ENCODE results near the gene ING1. TPM values are rescaled to one million over a fixed set of nuclear protein-coding genes. Genes with fewer than 3 reads are reported as not detected.

The ING1 gene
- polyA plus RNA-seq, 1 donor (not counting 4 experiments of a cell fraction or from before 2014, with no cell fraction given), result 6.4 TPM

DNA sequence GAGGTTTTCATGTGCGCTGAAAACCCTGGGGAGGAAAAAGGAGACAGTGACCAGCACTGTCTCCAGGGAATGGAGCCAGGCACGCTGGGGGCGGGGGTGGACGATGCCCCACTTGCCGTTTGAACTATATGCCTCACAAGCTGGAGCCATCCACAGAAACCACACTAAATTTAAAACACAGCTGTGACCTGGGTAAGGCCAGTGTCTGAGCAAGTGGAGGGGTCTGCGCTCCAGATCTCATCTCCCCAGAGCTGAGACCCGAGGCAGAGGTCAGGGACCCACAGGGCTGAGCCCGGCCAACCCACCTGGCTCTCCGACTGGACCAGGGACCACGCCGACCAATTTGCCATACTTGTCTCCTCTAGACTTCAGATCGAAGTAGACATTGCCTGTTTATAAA, 30.8 kb upstream of the ING1 start:
- dilution Hi-C loops (cut with MboI; ENCODE audit: extremely low pct_ligation_motif_present, low sequenced_read_pairs), result no loop called here

DNA sequence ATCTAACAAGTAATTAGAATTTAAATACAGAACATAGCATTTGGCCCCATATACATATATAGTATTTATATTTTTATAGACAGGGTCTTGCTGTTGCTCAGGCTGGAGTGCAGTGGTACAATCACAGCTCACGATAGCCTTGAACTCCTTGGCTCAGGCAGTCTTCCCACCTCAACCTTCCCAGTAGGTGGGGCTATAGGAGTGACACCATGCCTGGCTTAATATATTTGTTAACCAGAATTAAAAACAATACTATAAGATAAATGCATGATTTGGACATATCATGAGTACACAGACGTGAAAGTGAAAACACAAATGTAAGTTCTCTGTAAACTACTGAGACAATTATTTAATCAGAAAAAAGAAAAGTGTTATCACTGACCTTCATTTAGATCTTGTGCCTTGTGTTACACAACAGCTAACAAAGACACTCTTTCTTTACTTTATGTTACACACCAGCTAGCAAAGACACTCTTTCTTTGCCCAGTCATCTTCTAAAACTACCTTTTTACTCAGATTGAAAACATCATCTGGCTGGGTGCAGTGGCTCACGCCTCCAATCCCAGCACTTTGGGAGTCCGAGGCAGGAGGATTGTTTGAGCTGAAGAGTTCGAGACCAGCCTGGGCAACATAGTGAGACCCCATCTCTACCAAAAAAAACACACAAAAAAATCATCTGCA, 30.2 kb upstream of the ING1 start:
- FAIRE-seq, result no peak
- dilution Hi-C loops (cut with MboI; ENCODE audit: extremely low pct_ligation_motif_present, low sequenced_read_pairs), result no loop called here
- H3K36me3 ChIP-seq (ENCODE audit: control insufficient read depth in 2 of 2, extremely low read depth in 1 of 2, insufficient read depth in 2 of 2, low read length in 2 of 2), result peaks cover 46 to 49% of the 10 kb centered on the region in 2 experiments

More for the DNA sequence above, 30.8 kb upstream of the ING1 start:
- H3K27ac ChIP-seq (ENCODE audit: control insufficient read depth, insufficient read depth, low read length), result no peak overlapping the region
- peaks cover 5% of the 10 kb centered on the region for H3K79me2 ChIP-seq (ENCODE audit: control insufficient read depth, insufficient read depth, low read length)
- DNase-seq (ENCODE audit: low read depth, low spot score) (no peak), FAIRE-seq (no peak)
- no peak overlapping the region for H2AFZ ChIP-seq (ENCODE audit: control insufficient read depth, low read length)
- no peaks in the 10 kb centered on the region for H3K4me1 ChIP-seq (ENCODE audit: control insufficient read depth, extremely low read depth, insufficient read depth, low read length)
- no peak overlapping the region for H3K9ac ChIP-seq (ENCODE audit: control insufficient read depth, extremely low read depth, insufficient read depth, low read length)
- no peaks in the 10 kb centered on the region for H4K20me1 ChIP-seq (ENCODE audit: control insufficient read depth, extremely low read depth, insufficient read depth, low read length)
- H3K4me2 ChIP-seq (ENCODE audit: control insufficient read depth, extremely low read depth, insufficient read depth, low read depth, low read length), result no peak overlapping the region
- H3K9me3 ChIP-seq (ENCODE audit: control insufficient read depth, low read depth, low read length), result no peaks in the 10 kb centered on the region
- TF ChIP-seq EZH2 (IDR thresholded peaks at IDR 0.05; ENCODE audit: low read length), result no peak
- TF ChIP-seq, protein P1, sequence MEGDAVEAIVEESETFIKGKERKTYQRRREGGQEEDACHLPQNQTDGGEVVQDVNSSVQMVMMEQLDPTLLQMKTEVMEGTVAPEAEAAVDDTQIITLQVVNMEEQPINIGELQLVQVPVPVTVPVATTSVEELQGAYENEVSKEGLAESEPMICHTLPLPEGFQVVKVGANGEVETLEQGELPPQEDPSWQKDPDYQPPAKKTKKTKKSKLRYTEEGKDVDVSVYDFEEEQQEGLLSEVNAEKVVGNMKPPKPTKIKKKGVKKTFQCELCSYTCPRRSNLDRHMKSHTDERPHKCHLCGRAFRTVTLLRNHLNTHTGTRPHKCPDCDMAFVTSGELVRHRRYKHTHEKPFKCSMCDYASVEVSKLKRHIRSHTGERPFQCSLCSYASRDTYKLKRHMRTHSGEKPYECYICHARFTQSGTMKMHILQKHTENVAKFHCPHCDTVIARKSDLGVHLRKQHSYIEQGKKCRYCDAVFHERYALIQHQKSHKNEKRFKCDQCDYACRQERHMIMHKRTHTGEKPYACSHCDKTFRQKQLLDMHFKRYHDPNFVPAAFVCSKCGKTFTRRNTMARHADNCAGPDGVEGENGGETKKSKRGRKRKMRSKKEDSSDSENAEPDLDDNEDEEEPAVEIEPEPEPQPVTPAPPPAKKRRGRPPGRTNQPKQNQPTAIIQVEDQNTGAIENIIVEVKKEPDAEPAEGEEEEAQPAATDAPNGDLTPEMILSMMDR (optimal IDR thresholded peaks at IDR 0.05 in 1 of 3, IDR thresholded peaks at IDR 0.05 in 1 of 3, conservative IDR thresholded peaks at IDR 0.05 in 1 of 3; ENCODE audit: extremely low read depth in 1 of 3, insufficient read depth in 2 of 3, low read length in 3 of 3), result no peak
- H3K4me3 ChIP-seq (ENCODE audit: control insufficient read depth in 2 of 3, extremely low read depth in 1 of 3, insufficient read depth in 2 of 3, low read depth in 1 of 3, low read length in 3 of 3), result no peak overlapping the region
- H3K36me3 ChIP-seq (ENCODE audit: control insufficient read depth in 2 of 2, extremely low read depth in 1 of 2, insufficient read depth in 2 of 2, low read length in 2 of 2), result peaks cover 46 to 48% of the 10 kb centered on the region in 2 experiments
- no peaks in the 10 kb centered on the region for H3K9me1 ChIP-seq (ENCODE audit: control insufficient read depth, extremely low read depth, insufficient read depth, low read length)
- H3K27me3 ChIP-seq (ENCODE audit: control insufficient read depth, extremely low read depth, insufficient read depth, low read length), result no peaks in the 10 kb centered on the region

More for the DNA sequence above, 30.2 kb upstream of the ING1 start:
- Histone ChIP-seq H3K4me1 (ENCODE audit: control insufficient read depth, extremely low read depth, insufficient read depth, low read length) (no peaks in the 10 kb centered on the region), H3K9me3 (ENCODE audit: control insufficient read depth, low read depth, low read length) (no peaks in the 10 kb centered on the region), H2AFZ (ENCODE audit: control insufficient read depth, low read length) (no peak overlapping the region), H3K9me1 (ENCODE audit: control insufficient read depth, extremely low read depth, insufficient read depth, low read length) (no peaks in the 10 kb centered on the region), H3K27me3 (ENCODE audit: control insufficient read depth, extremely low read depth, insufficient read depth, low read length) (no peaks in the 10 kb centered on the region), H3K4me2 (ENCODE audit: control insufficient read depth, extremely low read depth, insufficient read depth, low read depth, low read length) (no peak overlapping the region), H3K9ac (ENCODE audit: control insufficient read depth, extremely low read depth, insufficient read depth, low read length) (no peak overlapping the region), H4K20me1 (ENCODE audit: control insufficient read depth, extremely low read depth, insufficient read depth, low read length) (no peaks in the 10 kb centered on the region), H3K79me2 (ENCODE audit: control insufficient read depth, insufficient read depth, low read length) (peaks cover 3% of the 10 kb centered on the region), H3K27ac (ENCODE audit: control insufficient read depth, insufficient read depth, low read length) (no peak overlapping the region), H3K4me3 (ENCODE audit: control insufficient read depth in 2 of 3, extremely low read depth in 1 of 3, insufficient read depth in 2 of 3, low read depth in 1 of 3, low read length in 3 of 3) (no peak overlapping the region)
- TF ChIP-seq EZH2 (IDR thresholded peaks at IDR 0.05; ENCODE audit: low read length), result no peak
- TF ChIP-seq, protein P1 (optimal IDR thresholded peaks at IDR 0.05 in 1 of 3, IDR thresholded peaks at IDR 0.05 in 1 of 3, conservative IDR thresholded peaks at IDR 0.05 in 1 of 3; ENCODE audit: extremely low read depth in 1 of 3, insufficient read depth in 2 of 3, low read length in 3 of 3), result peak; percentile 19 to 51 (median 25)
- no peak for DNase-seq (ENCODE audit: low read depth, low spot score)

All from keratinocyte (primary cell).